ENCODE data around the gene PTPRT. TPM values are rescaled to one million over a fixed set of nuclear protein-coding genes. Genes with fewer than 3 reads are reported as not detected.

The PTPRT gene
- total and polyA plus RNA-seq, 2 of the 13 experiments (the other 11 are each of a cell fraction or from before 2014, with no cell fraction given), result under 0.01 to 0.09 TPM

DNA sequence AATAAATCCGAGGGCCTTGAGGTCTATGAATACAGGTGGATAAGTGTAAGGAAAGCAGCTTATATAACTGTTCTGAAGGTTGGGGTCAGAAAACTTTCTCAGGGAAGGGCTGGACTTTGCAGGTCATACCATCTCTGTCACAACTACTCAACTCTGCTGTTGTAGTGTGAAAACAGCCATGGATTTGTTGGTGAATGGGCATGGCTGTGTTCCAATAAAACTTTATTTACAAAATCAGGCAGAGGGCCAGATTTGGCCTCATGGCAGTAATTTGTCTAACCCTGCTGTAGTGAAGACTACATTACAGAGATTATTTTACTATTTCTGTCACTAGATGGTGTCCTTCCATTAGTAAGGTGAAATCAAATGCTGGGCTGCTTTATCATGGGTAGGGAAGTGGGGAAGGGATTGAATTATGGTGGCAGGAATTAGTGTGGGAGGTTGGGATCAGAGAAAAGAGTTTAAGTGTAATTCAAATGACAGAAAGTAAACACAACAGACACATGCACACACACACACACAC is 1161.9 kb downstream of the PTPRT start (continued):
- no peak for TF ChIP-seq ZBTB40 (IDR thresholded peaks at IDR 0.05)
- TF ChIP-seq ZBTB40 (CRISPR knock-in tag; IDR thresholded peaks at IDR 0.05), result peak; percentile 60; the same call in 1 of the 2 replicates
- TF ChIP-seq ZNF773 (CRISPR knock-in tag; IDR thresholded peaks at IDR 0.05; ENCODE audit: borderline replicate concordance), result no peak
- TF ChIP-seq ZBTB7A (CRISPR knock-in tag; IDR thresholded peaks at IDR 0.05), result no peak
- TF ChIP-seq STAG1 (CRISPR knock-in tag; IDR thresholded peaks at IDR 0.05), result peak; percentile 64
